Esophagus muscularis mucosa (tissue), 3 donors: ENCODE results near the gene XYLT1.

Experiments
- EP300 ChIP-seq: sonication (generic); formaldehyde crosslinking; IDR thresholded peaks from one replicate; pipeline ENCODE4 v1.6.1; 2017; ENCODE audit warnings: antibody characterized with exemption
- TF ChIP-seq, protein P1 (sequence below), 3 experiments: fragments of 200-600 bp in 2 of 3; fragments of 450-650 bp in 1 of 3; sonication (generic) in 2 of 3; IDR thresholded peaks; one replicate each; pipeline ENCODE4 v1.5.1; 2017 to 2019; ENCODE audit warnings: antibody characterized with exemption in 3 of 3, mild to moderate bottlenecking in 2 of 3, moderate library complexity in 1 of 3

DNA sequence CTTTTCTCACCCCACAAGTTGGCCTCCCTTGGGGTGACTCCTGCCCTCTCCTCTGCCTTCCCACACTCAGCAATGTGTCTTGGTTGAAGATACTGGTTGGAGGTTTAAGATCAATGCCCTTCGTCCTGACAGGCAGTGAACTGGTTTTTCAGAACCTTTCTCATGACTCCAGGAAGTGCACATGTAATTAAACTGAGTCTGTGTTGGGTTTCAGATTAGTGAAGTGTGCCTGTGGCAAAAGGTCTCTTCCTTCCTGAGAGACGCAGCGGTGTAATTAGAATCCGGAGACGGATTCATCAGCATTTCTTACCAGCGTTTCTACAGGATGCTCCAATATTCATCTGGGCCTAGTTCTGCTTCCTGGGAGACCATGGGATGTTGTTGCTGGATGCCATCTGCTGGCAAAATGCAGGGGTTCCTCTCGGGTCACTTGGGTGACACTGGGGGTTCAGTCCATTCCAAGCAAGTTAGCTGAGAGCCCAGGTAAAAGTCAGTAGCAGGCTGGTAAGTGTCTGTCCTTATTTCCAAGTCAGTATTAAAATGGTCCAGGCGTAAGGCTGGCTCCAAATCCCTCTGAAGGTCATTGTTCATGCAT, 233.3 kb downstream of the XYLT1 start:
- TF ChIP-seq, protein P1, sequence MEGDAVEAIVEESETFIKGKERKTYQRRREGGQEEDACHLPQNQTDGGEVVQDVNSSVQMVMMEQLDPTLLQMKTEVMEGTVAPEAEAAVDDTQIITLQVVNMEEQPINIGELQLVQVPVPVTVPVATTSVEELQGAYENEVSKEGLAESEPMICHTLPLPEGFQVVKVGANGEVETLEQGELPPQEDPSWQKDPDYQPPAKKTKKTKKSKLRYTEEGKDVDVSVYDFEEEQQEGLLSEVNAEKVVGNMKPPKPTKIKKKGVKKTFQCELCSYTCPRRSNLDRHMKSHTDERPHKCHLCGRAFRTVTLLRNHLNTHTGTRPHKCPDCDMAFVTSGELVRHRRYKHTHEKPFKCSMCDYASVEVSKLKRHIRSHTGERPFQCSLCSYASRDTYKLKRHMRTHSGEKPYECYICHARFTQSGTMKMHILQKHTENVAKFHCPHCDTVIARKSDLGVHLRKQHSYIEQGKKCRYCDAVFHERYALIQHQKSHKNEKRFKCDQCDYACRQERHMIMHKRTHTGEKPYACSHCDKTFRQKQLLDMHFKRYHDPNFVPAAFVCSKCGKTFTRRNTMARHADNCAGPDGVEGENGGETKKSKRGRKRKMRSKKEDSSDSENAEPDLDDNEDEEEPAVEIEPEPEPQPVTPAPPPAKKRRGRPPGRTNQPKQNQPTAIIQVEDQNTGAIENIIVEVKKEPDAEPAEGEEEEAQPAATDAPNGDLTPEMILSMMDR (IDR thresholded peaks at IDR 0.05) = no peak
- no peak for TF ChIP-seq EP300
